ENCODE results near the gene STK38L. TPM values are rescaled to one million over a fixed set of nuclear protein-coding genes. Genes with fewer than 3 reads are reported as not detected.

The STK38L gene
- total and polyA plus RNA-seq, 2 of the 8 experiments (the other 6 are each of a cell fraction or from before 2014, with no cell fraction given): 8.1 to 63.6 TPM

DNA sequence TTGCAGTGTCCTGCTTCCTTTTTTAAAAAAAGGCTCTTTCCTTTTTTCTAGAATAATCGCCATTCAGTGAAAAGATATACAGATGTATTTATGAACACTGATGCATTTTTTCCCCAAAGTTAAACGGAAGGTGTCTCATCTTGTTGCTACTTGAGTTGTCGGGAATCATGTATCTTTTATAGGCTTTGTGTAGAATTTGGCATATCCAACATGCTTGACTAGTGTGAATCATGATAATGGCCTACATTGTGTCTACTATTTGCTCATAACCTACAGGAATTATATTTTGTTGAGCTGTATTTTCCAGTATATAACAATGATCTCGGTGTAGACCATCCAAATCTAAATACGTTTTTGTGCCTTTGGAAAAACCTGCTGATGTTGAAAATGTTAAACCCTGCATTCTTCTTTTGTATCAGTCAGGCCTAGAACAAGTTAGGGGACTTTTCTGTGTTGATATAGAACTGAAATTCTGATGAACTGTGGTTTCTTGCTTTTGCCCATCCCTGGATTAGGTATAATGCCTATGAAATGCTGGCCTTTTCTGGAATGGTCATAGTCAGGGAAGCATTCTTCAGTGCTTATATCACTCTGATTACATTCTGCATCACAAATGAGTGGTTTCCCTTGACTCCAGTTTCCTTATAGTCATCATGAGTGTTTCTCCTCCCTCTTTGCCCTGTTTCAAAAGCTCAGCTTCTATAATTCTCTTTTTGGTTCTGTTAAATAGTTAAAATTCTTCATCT is 99.3 kb downstream of the STK38L start (continued):
- TF ChIP-seq, protein P1, sequence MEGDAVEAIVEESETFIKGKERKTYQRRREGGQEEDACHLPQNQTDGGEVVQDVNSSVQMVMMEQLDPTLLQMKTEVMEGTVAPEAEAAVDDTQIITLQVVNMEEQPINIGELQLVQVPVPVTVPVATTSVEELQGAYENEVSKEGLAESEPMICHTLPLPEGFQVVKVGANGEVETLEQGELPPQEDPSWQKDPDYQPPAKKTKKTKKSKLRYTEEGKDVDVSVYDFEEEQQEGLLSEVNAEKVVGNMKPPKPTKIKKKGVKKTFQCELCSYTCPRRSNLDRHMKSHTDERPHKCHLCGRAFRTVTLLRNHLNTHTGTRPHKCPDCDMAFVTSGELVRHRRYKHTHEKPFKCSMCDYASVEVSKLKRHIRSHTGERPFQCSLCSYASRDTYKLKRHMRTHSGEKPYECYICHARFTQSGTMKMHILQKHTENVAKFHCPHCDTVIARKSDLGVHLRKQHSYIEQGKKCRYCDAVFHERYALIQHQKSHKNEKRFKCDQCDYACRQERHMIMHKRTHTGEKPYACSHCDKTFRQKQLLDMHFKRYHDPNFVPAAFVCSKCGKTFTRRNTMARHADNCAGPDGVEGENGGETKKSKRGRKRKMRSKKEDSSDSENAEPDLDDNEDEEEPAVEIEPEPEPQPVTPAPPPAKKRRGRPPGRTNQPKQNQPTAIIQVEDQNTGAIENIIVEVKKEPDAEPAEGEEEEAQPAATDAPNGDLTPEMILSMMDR (IDR thresholded peaks at IDR 0.05; ENCODE audit: control extremely low read depth in 1 of 3, insufficient read depth in 1 of 3, low read depth in 1 of 3, low read length in 3 of 3): no peak
- TF ChIP-seq RAD21 (IDR thresholded peaks at IDR 0.05 in 1 of 2, conservative IDR thresholded peaks at IDR 0.05 in 1 of 2; ENCODE audit: low read depth in 2 of 2, low read length in 2 of 2): no peak
- no peak for TF ChIP-seq CHD1 (IDR thresholded peaks at IDR 0.05; ENCODE audit: low read depth, low read length)
- no peak for TF ChIP-seq BCL11A (IDR thresholded peaks at IDR 0.05; ENCODE audit: low read depth in 2 of 2, low read length in 2 of 2)

All from H1 (cell line).